ENCODE results near the gene MYOM3. TPM values are rescaled to one million over a fixed set of nuclear protein-coding genes. Genes with fewer than 3 reads are reported as not detected.

MYOM3 gene
- total and polyA plus RNA-seq, 2 of the 13 experiments (the other 11 are each of a cell fraction or from before 2014, with no cell fraction given): 5.8 to 15.3 TPM

DNA sequence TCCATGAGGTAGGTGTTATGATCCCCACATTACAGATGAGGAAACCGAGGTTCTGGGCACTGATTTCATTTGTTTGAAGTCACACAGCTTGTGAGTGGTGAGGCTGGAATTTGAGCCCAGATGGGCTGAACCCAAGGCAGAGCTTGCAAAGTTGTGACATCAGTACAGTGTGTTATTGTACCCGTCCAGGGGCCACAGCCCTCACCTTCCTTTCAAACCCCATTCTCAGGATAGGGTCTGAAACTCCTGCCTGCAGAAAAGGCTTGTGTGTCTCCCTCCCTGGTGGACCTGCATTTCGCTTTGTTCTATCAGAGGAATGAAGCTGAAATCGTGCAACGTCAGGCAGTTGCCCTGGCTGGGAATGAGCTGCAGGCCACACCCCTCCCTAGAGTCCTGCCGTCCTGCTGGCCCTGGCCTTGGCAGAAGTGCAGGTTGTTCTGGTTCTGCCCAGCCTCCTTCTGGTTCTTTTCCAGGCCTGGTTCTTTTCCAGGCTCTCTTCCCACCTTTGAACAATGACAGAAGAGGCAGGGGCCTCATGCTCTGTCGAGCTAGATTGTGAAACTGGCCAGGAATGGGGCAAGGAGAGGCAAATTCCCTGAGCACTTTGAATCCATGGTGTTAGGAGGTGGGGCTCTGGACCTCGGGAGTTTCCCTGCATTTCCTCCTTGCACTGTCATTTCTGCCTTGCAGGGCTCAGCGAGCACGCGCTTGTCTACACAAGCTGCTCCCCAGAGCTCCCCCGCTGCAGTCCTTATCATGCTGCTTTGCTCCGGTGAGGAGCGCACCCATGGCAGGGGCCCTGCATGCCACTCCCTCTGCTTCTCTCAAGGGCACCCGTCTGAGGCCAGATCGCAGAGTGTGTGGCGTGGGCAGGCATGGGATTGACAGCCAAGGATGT is 8.2 kb upstream of the MYOM3 start (continued):
- TF ChIP-seq, protein P1, sequence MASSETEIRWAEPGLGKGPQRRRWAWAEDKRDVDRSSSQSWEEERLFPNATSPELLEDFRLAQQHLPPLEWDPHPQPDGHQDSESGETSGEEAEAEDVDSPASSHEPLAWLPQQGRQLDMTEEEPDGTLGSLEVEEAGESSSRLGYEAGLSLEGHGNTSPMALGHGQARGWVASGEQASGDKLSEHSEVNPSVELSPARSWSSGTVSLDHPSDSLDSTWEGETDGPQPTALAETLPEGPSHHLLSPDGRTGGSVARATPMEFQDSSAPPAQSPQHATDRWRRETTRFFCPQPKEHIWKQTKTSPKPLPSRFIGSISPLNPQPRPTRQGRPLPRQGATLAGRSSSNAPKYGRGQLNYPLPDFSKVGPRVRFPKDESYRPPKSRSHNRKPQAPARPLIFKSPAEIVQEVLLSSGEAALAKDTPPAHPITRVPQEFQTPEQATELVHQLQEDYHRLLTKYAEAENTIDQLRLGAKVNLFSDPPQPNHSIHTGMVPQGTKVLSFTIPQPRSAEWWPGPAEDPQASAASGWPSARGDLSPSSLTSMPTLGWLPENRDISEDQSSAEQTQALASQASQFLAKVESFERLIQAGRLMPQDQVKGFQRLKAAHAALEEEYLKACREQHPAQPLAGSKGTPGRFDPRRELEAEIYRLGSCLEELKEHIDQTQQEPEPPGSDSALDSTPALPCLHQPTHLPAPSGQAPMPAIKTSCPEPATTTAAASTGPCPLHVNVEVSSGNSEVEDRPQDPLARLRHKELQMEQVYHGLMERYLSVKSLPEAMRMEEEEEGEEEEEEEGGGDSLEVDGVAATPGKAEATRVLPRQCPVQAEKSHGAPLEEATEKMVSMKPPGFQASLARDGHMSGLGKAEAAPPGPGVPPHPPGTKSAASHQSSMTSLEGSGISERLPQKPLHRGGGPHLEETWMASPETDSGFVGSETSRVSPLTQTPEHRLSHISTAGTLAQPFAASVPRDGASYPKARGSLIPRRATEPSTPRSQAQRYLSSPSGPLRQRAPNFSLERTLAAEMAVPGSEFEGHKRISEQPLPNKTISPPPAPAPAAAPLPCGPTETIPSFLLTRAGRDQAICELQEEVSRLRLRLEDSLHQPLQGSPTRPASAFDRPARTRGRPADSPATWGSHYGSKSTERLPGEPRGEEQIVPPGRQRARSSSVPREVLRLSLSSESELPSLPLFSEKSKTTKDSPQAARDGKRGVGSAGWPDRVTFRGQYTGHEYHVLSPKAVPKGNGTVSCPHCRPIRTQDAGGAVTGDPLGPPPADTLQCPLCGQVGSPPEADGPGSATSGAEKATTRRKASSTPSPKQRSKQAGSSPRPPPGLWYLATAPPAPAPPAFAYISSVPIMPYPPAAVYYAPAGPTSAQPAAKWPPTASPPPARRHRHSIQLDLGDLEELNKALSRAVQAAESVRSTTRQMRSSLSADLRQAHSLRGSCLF (CRISPR knock-in tag; IDR thresholded peaks at IDR 0.05; ENCODE audit: borderline replicate concordance): no peak
- no peak for TF ChIP-seq RAD21 (CRISPR knock-in tag; IDR thresholded peaks at IDR 0.05)
- peak; percentile 30 for TF ChIP-seq NCOA2 (CRISPR knock-in tag; IDR thresholded peaks at IDR 0.05)
- 0 out of 2 replicates have a peak, but pooled peaks have one; percentile 39 for TF ChIP-seq ZNF431 (CRISPR knock-in tag; IDR thresholded peaks at IDR 0.05; ENCODE audit: borderline replicate concordance, low read depth)
- peak; percentile 36 to 59; a peak in 3 of 4 replicates for TF ChIP-seq POLR2A (IDR thresholded peaks at IDR 0.05; ENCODE audit: insufficient read depth in 1 of 2, low read depth in 2 of 2, low read length in 2 of 2)
- peak; percentile 35 for TF ChIP-seq FOXA3 (CRISPR knock-in tag; IDR thresholded peaks at IDR 0.05)
- TF ChIP-seq, protein P2, sequence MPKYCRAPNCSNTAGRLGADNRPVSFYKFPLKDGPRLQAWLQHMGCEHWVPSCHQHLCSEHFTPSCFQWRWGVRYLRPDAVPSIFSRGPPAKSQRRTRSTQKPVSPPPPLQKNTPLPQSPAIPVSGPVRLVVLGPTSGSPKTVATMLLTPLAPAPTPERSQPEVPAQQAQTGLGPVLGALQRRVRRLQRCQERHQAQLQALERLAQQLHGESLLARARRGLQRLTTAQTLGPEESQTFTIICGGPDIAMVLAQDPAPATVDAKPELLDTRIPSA (CRISPR knock-in tag; IDR thresholded peaks at IDR 0.05; ENCODE audit: borderline replicate concordance): no peak
- TF ChIP-seq THYN1 (CRISPR knock-in tag; IDR thresholded peaks at IDR 0.05; ENCODE audit: borderline replicate concordance, low read depth): no peak
- TF ChIP-seq, protein P3, sequence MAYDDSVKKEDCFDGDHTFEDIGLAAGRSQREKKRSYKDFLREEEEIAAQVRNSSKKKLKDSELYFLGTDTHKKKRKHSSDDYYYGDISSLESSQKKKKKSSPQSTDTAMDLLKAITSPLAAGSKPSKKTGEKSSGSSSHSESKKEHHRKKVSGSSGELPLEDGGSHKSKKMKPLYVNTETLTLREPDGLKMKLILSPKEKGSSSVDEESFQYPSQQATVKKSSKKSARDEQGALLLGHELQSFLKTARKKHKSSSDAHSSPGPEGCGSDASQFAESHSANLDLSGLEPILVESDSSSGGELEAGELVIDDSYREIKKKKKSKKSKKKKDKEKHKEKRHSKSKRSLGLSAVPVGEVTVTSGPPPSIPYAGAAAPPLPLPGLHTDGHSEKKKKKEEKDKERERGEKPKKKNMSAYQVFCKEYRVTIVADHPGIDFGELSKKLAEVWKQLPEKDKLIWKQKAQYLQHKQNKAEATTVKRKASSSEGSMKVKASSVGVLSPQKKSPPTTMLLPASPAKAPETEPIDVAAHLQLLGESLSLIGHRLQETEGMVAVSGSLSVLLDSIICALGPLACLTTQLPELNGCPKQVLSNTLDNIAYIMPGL (CRISPR knock-in tag; IDR thresholded peaks at IDR 0.05; ENCODE audit: borderline replicate concordance in 1 of 2, low read depth in 1 of 2): 0 out of 4 replicates have a peak, but pooled peaks of 1 of the 2 experiments have one; percentile 17
- no peak for TF ChIP-seq SOX6 (IDR thresholded peaks at IDR 0.05)
- peak; percentile 85 for TF ChIP-seq SOX6 (CRISPR knock-in tag; IDR thresholded peaks at IDR 0.05)
- TF ChIP-seq, protein P4, sequence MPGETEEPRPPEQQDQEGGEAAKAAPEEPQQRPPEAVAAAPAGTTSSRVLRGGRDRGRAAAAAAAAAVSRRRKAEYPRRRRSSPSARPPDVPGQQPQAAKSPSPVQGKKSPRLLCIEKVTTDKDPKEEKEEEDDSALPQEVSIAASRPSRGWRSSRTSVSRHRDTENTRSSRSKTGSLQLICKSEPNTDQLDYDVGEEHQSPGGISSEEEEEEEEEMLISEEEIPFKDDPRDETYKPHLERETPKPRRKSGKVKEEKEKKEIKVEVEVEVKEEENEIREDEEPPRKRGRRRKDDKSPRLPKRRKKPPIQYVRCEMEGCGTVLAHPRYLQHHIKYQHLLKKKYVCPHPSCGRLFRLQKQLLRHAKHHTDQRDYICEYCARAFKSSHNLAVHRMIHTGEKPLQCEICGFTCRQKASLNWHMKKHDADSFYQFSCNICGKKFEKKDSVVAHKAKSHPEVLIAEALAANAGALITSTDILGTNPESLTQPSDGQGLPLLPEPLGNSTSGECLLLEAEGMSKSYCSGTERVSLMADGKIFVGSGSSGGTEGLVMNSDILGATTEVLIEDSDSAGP (CRISPR knock-in tag; IDR thresholded peaks at IDR 0.05; ENCODE audit: borderline replicate concordance): peak; percentile 79; the same call in 1 of the 2 replicates
- TF ChIP-seq, protein P5, sequence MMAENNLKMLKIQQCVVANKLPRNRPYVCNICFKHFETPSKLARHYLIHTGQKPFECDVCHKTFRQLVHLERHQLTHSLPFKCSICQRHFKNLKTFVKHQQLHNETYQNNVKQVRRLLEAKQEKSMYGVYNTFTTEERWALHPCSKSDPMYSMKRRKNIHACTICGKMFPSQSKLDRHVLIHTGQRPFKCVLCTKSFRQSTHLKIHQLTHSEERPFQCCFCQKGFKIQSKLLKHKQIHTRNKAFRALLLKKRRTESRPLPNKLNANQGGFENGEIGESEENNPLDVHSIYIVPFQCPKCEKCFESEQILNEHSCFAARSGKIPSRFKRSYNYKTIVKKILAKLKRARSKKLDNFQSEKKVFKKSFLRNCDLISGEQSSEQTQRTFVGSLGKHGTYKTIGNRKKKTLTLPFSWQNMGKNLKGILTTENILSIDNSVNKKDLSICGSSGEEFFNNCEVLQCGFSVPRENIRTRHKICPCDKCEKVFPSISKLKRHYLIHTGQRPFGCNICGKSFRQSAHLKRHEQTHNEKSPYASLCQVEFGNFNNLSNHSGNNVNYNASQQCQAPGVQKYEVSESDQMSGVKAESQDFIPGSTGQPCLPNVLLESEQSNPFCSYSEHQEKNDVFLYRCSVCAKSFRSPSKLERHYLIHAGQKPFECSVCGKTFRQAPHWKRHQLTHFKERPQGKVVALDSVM (CRISPR knock-in tag; IDR thresholded peaks at IDR 0.05): 0 out of 2 replicates have a peak, but pooled peaks have one; percentile 49
- no peak for TF ChIP-seq ZNF773 (CRISPR knock-in tag; IDR thresholded peaks at IDR 0.05; ENCODE audit: borderline replicate concordance)
- peak; percentile 51 for TF ChIP-seq THAP11 (CRISPR knock-in tag; IDR thresholded peaks at IDR 0.05)

Data from HepG2 (cell line).